NB4 (cell line): Measurements from ENCODE around the gene PRRT1B.

Experiments used
- DNase-seq: peaks from one replicate; pipeline ENCODE4 v3.0.0; 2010; ENCODE audit warnings: low read depth
- H3K4me3 ChIP-seq: one replicate; pipeline ENCODE4 v1.5.1; 2011; ENCODE audit warnings: mild to moderate bottlenecking, low read depth, low read length, moderate library complexity
- CTCF ChIP-seq: IDR thresholded peaks from one replicate; pipeline ENCODE4 v1.5.1; 2012; ENCODE audit warnings: low read depth, low read length
- MAX ChIP-seq: IDR thresholded peaks from 2 replicates; pipeline ENCODE4 v1.6.1; 2011; ENCODE audit warnings: low read depth, low read length
- MYC ChIP-seq: IDR thresholded peaks from 2 replicates; pipeline ENCODE4 v1.6.1; 2011; ENCODE audit warnings: low read depth, low read length
- POLR2A ChIP-seq: IDR thresholded peaks from 2 replicates; pipeline ENCODE4 v1.6.1; 2011; ENCODE audit warnings: mild to moderate bottlenecking; ENCODE audit not compliant: insufficient read length; ENCODE audit errors: extremely low read depth

The PRRT1B gene

GRCh38 chr9:131545003-131545785 is at the start of gene PRRT1B:
PRRT1B (plus strand) TSS chr9:131545523; CDS start chr9:131545616, 93 bp downstream.
- DNase-seq = no peak
- TF ChIP-seq MAX = no peak
- TF ChIP-seq MYC = no peak
- no peak for TF ChIP-seq CTCF
- TF ChIP-seq POLR2A = no peak
- no peak within 1 kb of the TSS for H3K4me3 ChIP-seq

GRCh38 chr9:131495785-131496184 is 49.5 kb upstream of the PRRT1B start:
- no peak for TF ChIP-seq MAX
- TF ChIP-seq MYC = no peak
- no peak for TF ChIP-seq POLR2A
- TF ChIP-seq CTCF = no peak
- no peak for DNase-seq

GRCh38 chr9:131496844-131497405 is 48.4 kb upstream of the PRRT1B start:
- H3K4me3 ChIP-seq = no peak overlapping the region
- TF ChIP-seq CTCF (no peak), MAX (no peak), MYC (no peak), POLR2A (no peak)
- no peak for DNase-seq

More at GRCh38 chr9:131495785-131496184, 49.5 kb upstream of the PRRT1B start:
- no peak overlapping the region for H3K4me3 ChIP-seq

GRCh38 chr9:131499254-131499767 is 46.0 kb upstream of the PRRT1B start:
- TF ChIP-seq CTCF = no peak
- TF ChIP-seq MYC = no peak
- no peak for TF ChIP-seq MAX
- no peak for TF ChIP-seq POLR2A
- no peak overlapping the region for H3K4me3 ChIP-seq
- DNase-seq = no peak

- peak; percentile 53 for DNase-seq
- TF ChIP-seq MYC (no peak), POLR2A (no peak), CTCF (no peak), MAX (no peak)
- H3K4me3 ChIP-seq = no peak overlapping the region
Observed at GRCh38 chr9:131500377-131500776, 44.9 kb upstream of the PRRT1B start.
